GM12873 (cell line): ENCODE measurements around the gene HGD.

Experiments
- TF ChIP-seq, protein P1 (sequence below): IDR thresholded peaks from 2 replicates; pipeline ENCODE4 v1.5.1; 2012; ENCODE audit warnings: low read depth, mild to moderate bottlenecking, moderate library complexity, low read length, control low read depth; ENCODE audit not compliant: insufficient read depth; ENCODE audit errors: missing control alignments

The HGD gene

DNA sequence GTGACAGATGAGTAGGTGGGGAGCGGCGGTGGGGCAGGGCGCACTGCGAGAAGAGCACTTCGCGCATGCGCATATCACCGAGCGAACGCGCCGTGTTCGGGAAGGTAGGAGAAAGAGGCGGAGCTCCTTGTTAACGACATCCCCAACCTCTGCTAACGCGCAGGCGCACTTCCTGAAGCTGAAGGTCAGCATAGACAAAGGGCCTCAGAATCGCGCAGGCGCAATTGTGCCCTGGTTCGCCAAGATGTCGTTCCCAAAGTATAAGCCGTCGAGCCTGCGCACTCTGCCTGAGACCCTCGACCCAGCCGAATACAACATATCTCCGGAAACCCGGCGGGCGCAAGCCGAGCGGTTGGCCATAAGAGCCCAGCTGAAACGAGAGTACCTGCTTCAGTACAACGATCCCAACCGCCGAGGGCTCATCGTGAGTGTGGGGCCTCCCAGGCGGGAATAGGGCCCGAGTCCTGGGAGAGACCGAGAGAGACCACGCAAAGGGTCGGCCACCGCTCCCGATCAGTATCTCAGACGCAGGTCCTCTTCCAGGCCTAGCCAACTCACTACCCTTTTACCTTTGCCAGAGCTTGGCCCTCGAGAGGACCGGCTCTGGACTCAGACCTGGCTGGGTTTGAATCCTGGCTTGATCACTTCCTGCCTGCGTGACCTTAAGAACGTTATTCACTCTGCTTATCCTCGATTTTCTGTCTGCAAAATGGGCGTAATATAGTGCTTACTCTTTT is 85.8 kb downstream of the HGD start, which contains the start of gene NDUFB4:
NDUFB4 (plus strand) TSS at position 221 of the 737 bp plus-strand sequence; CDS start at position 245, 24 bp downstream.
- TF ChIP-seq, protein P1, sequence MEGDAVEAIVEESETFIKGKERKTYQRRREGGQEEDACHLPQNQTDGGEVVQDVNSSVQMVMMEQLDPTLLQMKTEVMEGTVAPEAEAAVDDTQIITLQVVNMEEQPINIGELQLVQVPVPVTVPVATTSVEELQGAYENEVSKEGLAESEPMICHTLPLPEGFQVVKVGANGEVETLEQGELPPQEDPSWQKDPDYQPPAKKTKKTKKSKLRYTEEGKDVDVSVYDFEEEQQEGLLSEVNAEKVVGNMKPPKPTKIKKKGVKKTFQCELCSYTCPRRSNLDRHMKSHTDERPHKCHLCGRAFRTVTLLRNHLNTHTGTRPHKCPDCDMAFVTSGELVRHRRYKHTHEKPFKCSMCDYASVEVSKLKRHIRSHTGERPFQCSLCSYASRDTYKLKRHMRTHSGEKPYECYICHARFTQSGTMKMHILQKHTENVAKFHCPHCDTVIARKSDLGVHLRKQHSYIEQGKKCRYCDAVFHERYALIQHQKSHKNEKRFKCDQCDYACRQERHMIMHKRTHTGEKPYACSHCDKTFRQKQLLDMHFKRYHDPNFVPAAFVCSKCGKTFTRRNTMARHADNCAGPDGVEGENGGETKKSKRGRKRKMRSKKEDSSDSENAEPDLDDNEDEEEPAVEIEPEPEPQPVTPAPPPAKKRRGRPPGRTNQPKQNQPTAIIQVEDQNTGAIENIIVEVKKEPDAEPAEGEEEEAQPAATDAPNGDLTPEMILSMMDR: no peak

DNA sequence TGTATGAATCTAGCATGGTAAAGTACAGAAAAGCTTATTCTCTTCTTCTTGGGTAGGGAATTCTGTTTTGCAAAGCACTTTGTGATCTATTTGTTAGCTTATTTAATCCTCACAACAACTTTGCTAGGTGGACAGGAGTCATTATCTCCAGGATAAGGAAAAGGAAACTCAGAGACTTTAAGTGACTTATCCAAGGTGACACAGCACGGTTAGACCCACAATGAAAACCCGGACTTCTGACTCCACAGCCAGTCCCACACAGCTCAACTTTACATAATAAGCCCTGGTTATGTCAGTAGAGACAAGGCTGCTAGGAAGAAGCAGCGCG is 86.3 kb downstream of the HGD start:
- TF ChIP-seq, protein P1: no peak

DNA sequence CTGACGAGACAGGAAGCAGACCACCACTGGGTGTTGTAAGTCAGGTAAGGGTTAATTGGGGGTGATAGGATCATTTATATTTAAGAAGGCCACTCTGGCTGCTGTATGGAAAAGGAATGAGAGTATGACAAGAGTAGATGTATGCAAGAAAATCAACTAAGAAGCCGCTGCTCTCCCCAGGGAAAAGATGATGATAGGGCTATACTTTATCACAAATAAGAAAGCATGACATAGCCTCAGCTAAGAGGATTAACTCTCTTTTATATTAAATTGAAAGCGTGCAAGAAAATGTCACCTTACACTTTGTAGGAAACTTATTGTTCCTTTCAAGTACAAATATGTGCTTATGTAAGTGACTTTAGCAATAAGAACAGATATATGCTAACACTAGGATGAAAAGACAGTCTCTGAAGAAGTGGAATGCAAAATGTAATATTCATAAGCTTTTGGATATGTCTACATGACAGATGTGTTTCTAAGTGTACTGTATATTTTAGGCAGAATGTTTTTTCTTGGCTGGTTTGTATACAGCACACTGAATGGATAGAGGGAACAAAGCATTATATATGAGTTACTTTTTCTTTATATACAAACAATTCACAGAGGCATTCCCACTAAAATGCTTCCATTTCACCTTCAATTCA is 94.6 kb downstream of the HGD start:
- TF ChIP-seq, protein P1: no peak
